ENCODE results near the gene RAD51AP2.

Gene RAD51AP2

DNA sequence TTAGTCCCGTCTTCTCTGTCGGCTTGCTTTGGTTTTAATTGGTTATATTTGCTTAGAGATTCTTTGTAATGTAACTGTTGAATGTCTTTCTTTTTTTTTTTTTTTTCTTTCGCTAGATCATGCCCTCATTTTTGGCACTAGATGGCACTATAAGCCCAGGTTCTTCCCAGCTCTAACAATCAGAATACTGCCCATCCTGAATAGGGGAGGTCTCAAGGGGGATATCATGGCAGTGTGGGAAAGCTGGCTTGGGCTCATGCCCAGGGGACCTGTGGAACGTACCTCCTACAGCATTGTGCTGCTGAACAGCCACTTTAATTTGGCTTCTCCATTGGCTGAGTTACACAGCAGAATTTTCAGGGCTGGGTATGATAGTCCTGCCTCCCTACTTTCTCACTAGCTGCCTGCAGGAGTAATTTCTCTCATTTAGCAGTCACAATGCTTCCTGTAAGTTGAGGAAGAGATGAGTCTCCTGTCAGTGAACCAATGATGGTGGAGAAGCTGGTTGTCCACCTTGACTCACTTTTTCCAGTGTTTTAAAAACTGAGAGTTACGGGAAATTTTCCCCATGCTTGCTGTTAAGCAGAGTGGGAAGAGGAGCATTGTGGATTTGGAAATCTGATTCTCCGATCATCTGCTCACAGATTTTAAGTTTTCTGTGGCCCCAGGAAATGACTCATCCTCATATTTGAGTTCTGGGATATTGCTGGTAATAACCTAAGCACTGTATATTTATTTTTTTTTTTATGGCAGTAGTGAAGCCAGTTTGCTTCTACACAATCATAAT is 47.2 kb downstream of the RAD51AP2 start:
- DNase-seq (ENCODE audit: low read depth): no peak

DNA sequence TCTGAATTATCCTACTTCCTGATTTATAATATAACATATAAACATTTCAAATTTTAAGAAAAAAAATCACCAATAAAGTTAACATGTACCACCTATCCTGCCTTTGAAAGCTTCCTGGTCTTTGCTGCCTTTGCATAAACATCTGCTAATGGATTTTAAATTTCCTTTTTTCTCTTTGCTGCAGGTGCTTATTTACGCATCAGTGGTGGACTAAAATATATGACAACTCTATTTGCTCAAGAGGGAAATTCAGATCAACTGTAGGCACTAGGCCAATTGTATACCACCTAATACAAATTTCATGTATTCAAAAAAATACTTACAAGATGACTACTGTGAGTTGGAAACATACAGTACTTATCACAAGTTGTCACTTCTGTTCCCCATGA is 57.2 kb downstream of the RAD51AP2 start:
- no peak for DNase-seq (ENCODE audit: low read depth)
